SHP77 (cell line): ENCODE data around the gene TP53I11.

Experiments used
- DNase-seq, 2 experiments: peaks; one replicate each; lab custom pipeline; 2025; lab: John Stamatoyannopoulos, UW

The TP53I11 gene

GRCh38 chr11:44978274-44978960, 27.7 kb upstream of the TP53I11 start:
- DNase-seq: no peak

- peak in 1 of 2 experiments; percentile 45 for DNase-seq
These were observed 26.9 kb upstream of the TP53I11 start for GRCh38 chr11:44977493-44977984.

DNA sequence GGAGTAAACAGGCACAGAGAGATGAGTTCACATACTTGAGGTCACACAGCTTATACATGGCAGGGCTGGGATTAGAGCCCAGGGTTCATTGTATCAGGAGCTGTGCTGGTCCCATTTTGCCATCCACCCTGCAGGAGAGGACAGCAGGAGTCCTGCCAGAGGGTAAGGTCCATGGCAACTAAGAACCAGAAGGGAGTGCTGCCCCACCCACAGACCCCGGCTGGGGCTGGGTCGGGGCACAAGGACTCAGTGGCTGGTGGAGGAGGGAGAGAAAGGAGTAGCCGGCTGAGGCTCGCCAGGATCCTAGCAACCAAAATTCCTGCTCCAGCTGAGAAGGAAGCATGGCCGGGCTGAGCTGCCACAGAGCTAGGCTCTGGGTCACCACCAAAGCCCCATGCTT, 25.9 kb upstream of the TP53I11 start:
- no peak for DNase-seq

GRCh38 chr11:44974402-44975000, 23.8 kb upstream of the TP53I11 start:
- no peak for DNase-seq

GRCh38 chr11:44973632-44974401, 23.1 kb upstream of the TP53I11 start:
- no peak for DNase-seq

DNA sequence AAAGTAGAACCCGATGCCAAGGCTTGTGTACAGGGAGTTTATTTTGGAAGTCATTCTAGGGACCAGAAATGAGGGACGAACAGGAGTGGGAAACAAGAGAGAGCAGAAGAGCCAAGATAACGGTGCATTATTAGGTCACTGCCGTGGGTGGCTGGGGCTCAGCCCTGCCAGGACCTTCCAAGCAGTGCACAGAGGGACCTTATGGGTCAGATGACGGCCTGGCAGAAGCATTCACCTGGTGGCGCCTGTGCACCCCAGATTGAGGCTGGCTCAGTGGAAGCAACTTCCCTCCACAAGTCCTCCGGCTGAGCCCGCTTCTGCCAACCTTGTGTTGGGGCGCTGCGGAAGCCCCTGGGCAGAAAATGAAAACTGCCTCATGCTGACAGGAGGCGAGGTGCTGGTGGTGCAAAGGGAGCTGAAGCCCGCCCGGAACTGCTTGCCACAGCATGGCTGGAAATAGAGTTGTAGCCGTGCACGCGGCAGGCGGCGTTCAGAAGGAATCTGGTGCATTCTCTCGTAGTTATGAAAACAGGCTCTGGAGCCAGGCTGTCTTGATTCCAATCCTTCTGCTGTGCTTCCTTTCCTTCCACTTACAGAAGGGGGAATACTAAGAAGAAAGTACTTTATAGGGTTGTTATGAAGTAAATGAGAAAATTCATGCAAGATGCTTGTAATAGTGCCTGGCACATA, 22.2 kb upstream of the TP53I11 start:
- no peak for DNase-seq

DNA sequence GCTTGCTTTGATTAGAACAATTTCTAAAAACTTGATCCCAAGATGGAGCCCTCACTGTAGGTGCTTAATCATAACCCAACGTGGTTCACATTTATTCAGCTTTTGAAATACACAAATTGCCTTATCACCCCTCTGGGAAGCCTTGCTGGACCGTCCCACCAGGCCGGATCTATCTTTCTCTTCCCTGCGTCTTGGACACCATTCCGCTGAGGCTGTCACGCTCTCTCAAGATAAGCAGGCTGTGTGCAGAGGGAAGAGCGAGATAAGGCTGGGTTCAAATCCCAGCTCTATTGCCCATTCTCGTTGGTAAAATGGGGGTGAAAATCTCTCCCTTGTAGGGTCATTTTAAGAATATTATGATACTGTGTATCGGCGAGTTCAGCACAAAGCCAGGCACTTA, 20.5 kb upstream of the TP53I11 start:
- DNase-seq: no peak

- no peak for DNase-seq
These were observed 19.6 kb upstream of the TP53I11 start for GRCh38 chr11:44970293-44970692.

DNA sequence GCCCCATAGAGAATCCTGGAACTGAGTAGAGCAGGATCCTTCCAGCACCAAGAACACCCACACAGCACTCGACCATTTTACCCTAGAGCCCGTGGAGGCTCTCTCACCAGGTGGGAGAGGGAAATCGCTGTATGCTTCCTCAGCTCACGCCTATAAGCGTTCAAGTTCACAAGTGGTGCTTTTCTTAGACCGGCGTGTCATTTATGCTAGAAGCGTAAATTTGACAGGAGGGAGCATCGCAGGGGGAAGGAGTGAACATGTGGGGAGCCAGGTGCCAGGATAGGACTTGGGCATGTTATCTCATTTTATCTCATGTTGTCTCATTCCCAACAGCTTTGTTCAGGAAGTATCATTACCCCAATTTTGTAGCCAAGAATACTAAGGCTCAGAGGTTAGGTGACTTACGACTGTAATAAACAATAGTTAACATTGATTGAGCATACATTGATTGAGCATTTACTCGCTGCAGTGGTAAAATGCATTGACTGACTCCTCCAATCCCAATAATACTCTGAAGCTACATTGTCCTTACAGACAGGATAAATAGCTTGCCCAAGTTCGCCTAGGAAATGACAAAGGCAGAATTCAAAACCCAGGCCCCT, 19.1 kb upstream of the TP53I11 start:
- DNase-seq: no peak

GRCh38 chr11:44968510-44968909, 17.8 kb upstream of the TP53I11 start:
- DNase-seq: no peak

DNA sequence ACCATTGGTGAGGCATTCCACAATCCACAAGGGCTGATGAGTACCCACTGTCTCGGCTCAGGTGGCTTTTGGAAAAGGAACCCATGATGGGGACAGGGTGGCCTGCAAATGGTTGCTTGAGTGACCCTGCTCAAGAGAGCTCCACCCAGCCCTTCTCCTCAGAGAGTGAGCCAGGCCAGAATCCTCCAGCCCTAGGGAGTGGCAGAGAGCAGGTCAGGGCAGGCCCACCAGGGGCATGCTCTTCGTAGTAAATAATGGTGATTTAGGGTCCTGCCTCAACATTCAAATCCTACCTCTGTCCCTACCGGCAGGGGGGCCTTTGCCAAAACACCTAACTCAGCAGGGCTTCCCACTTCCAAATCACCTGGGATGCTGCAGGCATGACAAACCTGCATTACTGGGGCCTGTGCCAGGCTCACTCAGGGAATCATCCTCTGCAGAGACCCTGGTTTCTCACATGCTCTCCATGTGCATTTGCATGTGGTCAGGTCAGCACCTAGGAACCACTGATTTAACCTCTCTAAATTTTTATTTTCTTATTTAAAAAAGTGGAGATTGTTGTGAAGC, 17.3 kb upstream of the TP53I11 start:
- DNase-seq: no peak

GRCh38 chr11:44966694-44967093, 16.0 kb upstream of the TP53I11 start:
- DNase-seq: no peak

- DNase-seq: no peak
These were observed 14.0 kb upstream of the TP53I11 start for GRCh38 chr11:44964526-44965209.

GRCh38 chr11:44963948-44964347, 13.3 kb upstream of the TP53I11 start:
- no peak for DNase-seq

- no peak for DNase-seq
These were observed 12.5 kb upstream of the TP53I11 start for GRCh38 chr11:44963136-44963535.

DNA sequence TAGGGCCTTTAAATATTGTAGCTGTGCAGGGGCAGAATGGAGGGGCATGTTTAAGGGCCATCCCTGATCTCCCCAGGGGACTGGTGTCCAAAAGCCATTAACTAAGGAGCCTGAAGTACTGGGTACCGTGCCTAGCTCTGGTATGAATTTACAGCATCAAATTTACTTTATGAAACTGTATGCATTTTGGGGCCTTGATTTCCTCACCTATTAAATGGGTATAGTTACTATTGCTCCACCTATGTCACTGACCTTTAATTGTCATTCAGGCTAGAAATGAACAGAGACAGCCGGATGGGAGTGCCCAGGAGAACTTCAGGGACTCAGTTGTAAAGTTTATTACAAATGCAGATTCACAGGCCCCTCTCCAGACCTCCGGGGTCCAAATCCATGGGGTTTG, 11.8 kb upstream of the TP53I11 start:
- no peak for DNase-seq

DNA sequence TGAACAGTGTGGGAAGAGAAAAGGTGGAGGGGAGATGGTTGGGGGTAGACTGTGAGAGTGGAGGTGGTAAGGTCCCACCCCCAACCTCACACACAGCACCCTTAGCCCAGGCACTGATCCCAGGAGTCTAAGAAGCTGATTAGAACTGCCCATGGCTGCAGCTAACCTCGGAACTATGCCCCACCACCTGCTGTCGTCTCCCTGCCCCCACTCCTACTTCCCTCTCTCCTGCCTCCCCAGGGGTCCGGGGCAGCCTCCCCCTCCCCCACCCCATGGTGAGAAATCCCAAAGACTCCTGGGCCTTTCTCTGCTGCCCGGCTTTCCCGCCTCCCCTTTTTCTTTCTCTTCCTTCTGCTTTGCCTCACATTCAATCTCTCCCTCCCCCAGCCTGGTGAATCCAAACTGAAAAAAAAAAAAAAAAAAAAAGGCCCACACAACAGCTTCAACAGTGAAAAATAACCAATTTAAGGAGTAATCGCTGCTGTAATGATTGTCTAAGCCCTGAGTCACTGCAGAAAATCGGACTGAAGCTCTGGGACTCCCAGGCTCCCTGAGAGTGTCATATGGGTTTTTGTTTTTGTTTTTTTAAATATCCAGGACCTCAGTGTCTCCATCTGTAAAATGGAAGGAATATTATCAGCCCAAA, 9.6 kb upstream of the TP53I11 start:
- DNase-seq: no peak

- no peak for DNase-seq
These were observed 8.4 kb upstream of the TP53I11 start for GRCh38 chr11:44959064-44959463.

DNA sequence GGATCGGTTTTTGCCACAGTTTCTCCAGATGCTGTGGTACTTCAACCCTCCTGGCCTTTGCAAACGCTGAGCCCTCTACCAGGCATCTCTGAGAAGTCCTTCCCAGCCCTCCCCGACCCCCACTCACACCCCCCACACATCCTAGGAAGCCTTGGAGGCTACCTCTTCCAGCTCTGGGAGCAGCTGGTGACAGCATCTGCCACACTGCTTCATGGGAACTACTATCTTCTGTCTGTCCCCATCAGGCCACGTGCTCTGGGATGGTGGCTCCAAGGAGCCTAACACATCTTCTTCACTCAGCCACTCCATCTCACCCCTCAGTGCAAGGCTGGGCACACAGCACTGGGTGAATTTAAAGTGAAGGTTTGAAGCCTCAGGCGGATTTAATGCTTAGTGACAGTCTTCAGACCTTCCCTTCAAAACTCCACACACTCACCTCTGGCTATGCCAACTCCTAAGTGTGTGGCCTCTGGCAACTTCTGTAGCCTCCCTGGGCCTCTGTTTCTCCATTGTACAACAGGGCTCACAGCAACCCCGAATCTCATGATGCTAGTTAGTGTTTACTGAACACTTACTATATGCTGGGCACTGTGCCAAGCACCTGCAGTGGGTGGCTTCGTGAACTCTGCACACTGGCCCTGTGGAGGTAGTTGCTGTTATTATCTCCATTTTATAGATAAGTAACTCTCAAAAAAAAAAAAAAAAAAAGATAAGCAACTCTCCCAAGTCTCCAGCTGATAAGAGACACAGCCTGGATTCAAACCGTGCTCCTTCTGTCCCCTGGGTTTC, 7.3 kb upstream of the TP53I11 start:
- DNase-seq: no peak

DNA sequence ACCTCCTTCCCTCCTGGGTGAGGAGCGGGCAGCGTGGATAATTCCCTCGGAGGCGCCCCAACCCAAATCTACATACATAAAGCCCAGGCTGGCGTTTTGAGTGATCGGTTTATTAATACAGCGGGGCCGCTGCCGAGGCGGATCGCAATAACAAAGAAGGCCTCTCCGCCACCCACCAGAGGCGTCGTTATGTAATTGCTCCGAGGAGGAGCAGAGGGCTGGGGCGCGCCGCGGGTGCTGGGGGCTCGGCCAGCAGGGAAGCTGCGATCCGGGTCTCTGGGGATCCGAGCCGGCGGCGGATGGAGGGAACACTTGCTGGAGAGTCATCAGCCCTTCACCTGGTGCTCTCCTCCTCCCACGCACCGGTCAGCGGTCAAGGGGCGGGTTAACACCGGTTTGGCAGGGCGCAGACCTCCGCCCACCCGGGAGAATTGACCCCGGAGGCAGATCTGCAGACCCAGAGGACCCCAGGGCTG, 6.4 kb upstream of the TP53I11 start:
- no peak for DNase-seq
